Ectodermal cell (in vitro differentiated cells): ENCODE data around the gene PRRG4.
A peak's percentile ranks its signal among the peaks of the same experiment; 100 is the strongest.
"Not testable (repeated sequence)": the region's sequence is repeated elsewhere in the genome, so short reads cannot be mapped to it uniquely, and the experiment has no call there.

ENCODE experiments used
- H3K27ac ChIP-seq: 2 replicates; pipeline ENCODE4 v1.7.0; 2013; ENCODE audit warnings: mild to moderate bottlenecking, low read depth, low read length; ENCODE audit not compliant: insufficient read depth, poor library complexity, severe bottlenecking
- H3K27me3 ChIP-seq: 2 replicates; pipeline ENCODE4 v1.7.0; 2013; ENCODE audit warnings: mild to moderate bottlenecking, low read length; ENCODE audit not compliant: insufficient read depth, control insufficient read depth, poor library complexity, severe bottlenecking
- H3K36me3 ChIP-seq: one replicate; pipeline ENCODE4 v1.7.0; 2013; ENCODE audit warnings: low read length; ENCODE audit not compliant: control insufficient read depth, insufficient read depth
- H3K4me1 ChIP-seq: one replicate; pipeline ENCODE4 v1.7.0; 2013; ENCODE audit warnings: low read length; ENCODE audit not compliant: control insufficient read depth, insufficient read depth
- H3K4me3 ChIP-seq: 2 replicates; pipeline ENCODE4 v1.7.0; 2013; ENCODE audit warnings: low read depth, low read length, control low read depth; ENCODE audit not compliant: insufficient read depth
- H3K9me3 ChIP-seq: 2 replicates; pipeline ENCODE4 v1.7.0; 2013; ENCODE audit warnings: mild to moderate bottlenecking, low read length, moderate library complexity; ENCODE audit not compliant: control insufficient read depth
- WGBS, 2 experiments: methylation state at CpG; one replicate each; pipeline ENCODE4 v1.1.7; 2013; ENCODE audit warnings: missing lambda C conversion rate in 2 of 2; 5-methylcytosine and 5-hydroxymethylcytosine counted together

Gene PRRG4

GRCh38 chr11:32881286-32881685 lies 51.6 kb downstream of the PRRG4 start:
- H3K9me3 ChIP-seq, result no peaks in the 10 kb centered on the region

GRCh38 chr11:32883421-32883820 lies 53.7 kb downstream of the PRRG4 start:
- H3K27ac ChIP-seq, result no peak overlapping the region
- WGBS, 2 experiments, result 65% methylated on average over 3 of the region's 3 CpGs
- no peaks in the 10 kb centered on the region for H3K4me1 ChIP-seq
- H3K4me3 ChIP-seq, result no peak overlapping the region
- H3K36me3 ChIP-seq, result no peaks in the 10 kb centered on the region
- H3K9me3 ChIP-seq, result no peaks in the 10 kb centered on the region
- H3K27me3 ChIP-seq, result no peaks in the 10 kb centered on the region

More at GRCh38 chr11:32881286-32881685, 51.6 kb downstream of the PRRG4 start:
- H3K4me1 ChIP-seq, result no peaks in the 10 kb centered on the region
- no peaks in the 10 kb centered on the region for H3K36me3 ChIP-seq
- H3K27ac ChIP-seq, result no peak overlapping the region
- no peaks in the 10 kb centered on the region for H3K27me3 ChIP-seq
- no peak overlapping the region for H3K4me3 ChIP-seq
- 66 to 69% methylated on average over 4 of the region's 4 CpGs for WGBS, 2 experiments

GRCh38 chr11:32884023-32884422 lies 54.3 kb downstream of the PRRG4 start:
- Histone ChIP-seq H3K4me3 (no peak overlapping the region), H3K4me1 (no peaks in the 10 kb centered on the region), H3K27me3 (no peaks in the 10 kb centered on the region), H3K27ac (no peak overlapping the region), H3K36me3 (no peaks in the 10 kb centered on the region), H3K9me3 (no peaks in the 10 kb centered on the region)
- WGBS, 2 experiments, result 97 to 98% methylated on average over 3 of the region's 3 CpGs

- no peaks in the 10 kb centered on the region for H3K27me3 ChIP-seq
- no peak overlapping the region for H3K4me3 ChIP-seq
- no peaks in the 10 kb centered on the region for H3K9me3 ChIP-seq
- H3K36me3 ChIP-seq, result no peaks in the 10 kb centered on the region
- no peak overlapping the region for H3K27ac ChIP-seq
- no peaks in the 10 kb centered on the region for H3K4me1 ChIP-seq
- WGBS, 2 experiments, result 79 to 80% methylated on average over 3 of the region's 3 CpGs
Observed at GRCh38 chr11:32884770-32885384, 55.1 kb downstream of the PRRG4 start.

- Histone ChIP-seq H3K4me3 (no peak overlapping the region), H3K27ac (no peak overlapping the region), H3K27me3 (no peaks in the 10 kb centered on the region), H3K9me3 (no peaks in the 10 kb centered on the region), H3K4me1 (no peaks in the 10 kb centered on the region), H3K36me3 (no peaks in the 10 kb centered on the region)
- WGBS, 2 experiments, result 85% methylated on average over 9 of the region's 9 CpGs
Observed at GRCh38 chr11:32885556-32885955, 55.8 kb downstream of the PRRG4 start.

GRCh38 chr11:32886180-32886579 lies 56.5 kb downstream of the PRRG4 start:
- WGBS, 2 experiments, result 95 to 98% methylated on average over 2 to 3 of the region's 3 CpGs
- Histone ChIP-seq H3K27me3 (no peaks in the 10 kb centered on the region), H3K9me3 (no peaks in the 10 kb centered on the region)

GRCh38 chr11:32887707-32888383 lies 58.1 kb downstream of the PRRG4 start:
- H3K9me3 ChIP-seq, H3K27me3 ChIP-seq: not testable (repeated sequence)
- 94 to 95% methylated on average over 20 of the region's 20 CpGs for WGBS, 2 experiments

More at GRCh38 chr11:32886180-32886579, 56.5 kb downstream of the PRRG4 start:
- Histone ChIP-seq H3K4me3 (no peak overlapping the region), H3K36me3 (no peaks in the 10 kb centered on the region), H3K4me1 (no peaks in the 10 kb centered on the region), H3K27ac (no peak overlapping the region)

GRCh38 chr11:32888384-32888710 lies 58.6 kb downstream of the PRRG4 start:
- not testable (repeated sequence) for H3K9me3 ChIP-seq, H3K27me3 ChIP-seq, H3K4me1 ChIP-seq, H3K36me3 ChIP-seq, H3K4me3 ChIP-seq, H3K27ac ChIP-seq
- 96% methylated on average over 17 of the region's 17 CpGs for WGBS, 2 experiments

More at GRCh38 chr11:32887707-32888383, 58.1 kb downstream of the PRRG4 start:
- H3K4me1 ChIP-seq, H3K27ac ChIP-seq, H3K36me3 ChIP-seq, H3K4me3 ChIP-seq: not testable (repeated sequence)

- Histone ChIP-seq H3K9me3 (no peaks in the 10 kb centered on the region), H3K4me1 (no peaks in the 10 kb centered on the region), H3K27me3 (no peaks in the 10 kb centered on the region), H3K4me3 (no peak overlapping the region), H3K36me3 (no peaks in the 10 kb centered on the region), H3K27ac (no peak overlapping the region)
Observed at GRCh38 chr11:32888805-32889204, 59.1 kb downstream of the PRRG4 start.

GRCh38 chr11:32890843-32891656 lies 61.3 kb downstream of the PRRG4 start:
- Histone ChIP-seq H3K9me3 (no peaks in the 10 kb centered on the region), H3K4me1 (peaks cover 7% of the 10 kb centered on the region), H3K4me3 (peak overlapping the region; percentile 11), H3K36me3 (no peaks in the 10 kb centered on the region), H3K27me3 (no peaks in the 10 kb centered on the region), H3K27ac (no peak overlapping the region)
- WGBS, 2 experiments, result 14 to 16% methylated on average over 9 to 10 of the region's 11 CpGs
